NCI-H345 (cell line): ENCODE measurements around the gene CAMK1.
A peak's percentile ranks its signal among the peaks of the same experiment; 100 is the strongest.

ENCODE experiments used
- DNase-seq: peaks from one replicate; lab custom pipeline; 2025; lab: John Stamatoyannopoulos, UW

CAMK1 gene

DNA sequence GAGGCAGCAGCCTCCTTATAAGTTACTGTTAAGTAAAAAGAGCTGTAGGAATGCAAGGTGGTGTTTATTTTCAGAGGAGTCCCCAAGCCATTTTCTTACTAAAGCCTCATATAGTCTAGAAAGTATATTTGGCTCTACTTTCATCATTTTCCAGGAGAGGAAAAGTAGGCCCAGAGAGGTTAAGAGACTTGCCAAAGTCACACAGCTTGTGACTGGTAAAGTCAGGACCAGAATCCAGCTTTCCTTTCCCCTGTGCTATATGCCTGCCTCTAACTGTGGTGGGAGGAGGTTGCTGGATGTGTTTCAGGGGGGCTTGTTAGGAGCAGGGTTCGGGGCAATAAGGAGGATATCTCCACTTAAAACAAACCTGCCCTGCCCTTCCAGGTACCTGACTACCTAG, 27.2 kb downstream of the CAMK1 start:
- no peak for DNase-seq

DNA sequence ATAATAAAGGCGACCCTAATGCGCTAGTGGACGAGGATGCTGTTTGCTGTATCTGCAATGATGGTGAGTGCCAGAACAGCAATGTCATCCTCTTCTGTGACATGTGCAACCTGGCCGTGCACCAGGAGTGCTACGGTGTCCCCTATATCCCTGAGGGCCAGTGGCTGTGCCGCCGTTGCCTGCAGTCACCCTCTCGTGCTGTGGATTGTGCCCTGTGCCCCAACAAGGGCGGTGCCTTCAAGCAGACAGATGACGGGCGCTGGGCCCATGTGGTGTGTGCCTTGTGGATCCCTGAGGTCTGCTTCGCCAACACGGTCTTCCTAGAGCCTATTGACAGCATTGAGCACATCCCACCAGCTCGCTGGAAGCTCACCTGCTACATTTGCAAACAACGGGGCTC, 30.6 kb downstream of the CAMK1 start:
- no peak for DNase-seq

DNA sequence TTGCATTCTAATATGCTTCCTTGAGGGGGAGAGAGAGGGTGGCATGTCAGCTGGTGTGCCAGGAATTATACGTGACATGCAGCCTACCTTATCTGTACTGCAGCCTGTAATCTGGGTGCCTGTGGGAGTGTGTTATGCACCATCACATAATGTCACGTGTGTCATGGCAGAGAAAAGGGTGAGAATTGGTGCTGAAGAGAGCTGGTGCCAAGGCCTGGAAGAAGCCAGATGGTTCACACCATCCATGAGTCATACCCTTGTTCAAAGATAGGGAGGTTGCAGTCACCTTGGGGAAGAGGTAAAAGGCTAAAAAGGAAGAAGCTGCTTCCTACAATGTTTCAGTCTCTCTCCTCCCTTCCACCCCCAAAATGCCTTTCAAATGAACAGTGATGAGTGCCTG, 32.9 kb downstream of the CAMK1 start:
- DNase-seq = no peak

DNA sequence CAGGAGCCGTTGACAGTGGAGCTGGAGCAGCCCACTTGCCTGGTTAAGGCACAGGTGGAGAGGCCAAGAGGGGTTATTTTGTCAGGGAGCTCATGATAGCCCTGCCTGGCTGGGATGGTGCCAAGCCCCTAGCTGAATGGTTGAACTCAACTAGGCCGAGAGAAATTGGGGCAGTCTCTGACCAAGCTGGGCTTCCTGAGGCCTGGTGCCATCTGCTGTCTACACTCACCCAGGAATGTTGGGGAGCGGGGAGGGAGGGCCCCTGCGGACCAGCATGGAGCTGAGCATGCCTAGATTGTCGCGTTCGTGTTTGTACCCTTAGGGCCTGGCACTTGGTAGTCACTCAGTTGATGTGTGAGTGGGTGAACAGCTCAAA, 37.0 kb downstream of the CAMK1 start:
- no peak for DNase-seq

DNA sequence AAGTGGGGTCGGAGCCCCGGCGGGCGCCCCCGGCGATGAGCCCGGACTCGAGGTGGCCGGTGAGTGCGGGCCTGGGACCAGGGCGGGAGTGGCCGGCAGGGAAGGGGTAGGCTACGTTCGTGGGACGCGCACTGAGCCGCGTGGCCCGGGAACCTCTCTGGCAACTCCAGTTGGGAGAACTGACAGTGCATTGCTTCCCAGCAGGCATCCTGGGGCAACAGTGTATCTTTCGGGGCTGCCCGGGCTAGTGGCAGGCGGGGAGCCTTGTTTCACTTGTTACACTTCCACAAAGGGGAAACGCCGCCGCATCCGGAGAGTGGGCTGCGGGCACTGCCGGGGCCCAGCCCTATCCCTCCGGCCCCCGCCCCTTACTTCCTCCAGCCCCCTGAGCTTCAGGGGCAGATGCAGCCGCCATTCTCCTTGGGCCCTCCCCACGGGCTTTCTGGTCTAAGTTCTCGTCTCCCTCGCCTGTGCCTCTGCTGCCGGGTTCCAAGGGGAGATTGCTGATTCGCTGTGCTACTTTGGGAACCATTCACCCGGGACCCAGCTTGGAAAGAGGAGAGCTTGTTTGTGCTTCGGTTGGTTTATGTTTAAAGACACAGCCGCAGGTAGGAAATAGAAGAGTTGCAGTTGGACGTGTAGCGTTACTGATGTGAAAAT, 37.5 kb downstream of the CAMK1 start:
- no peak for DNase-seq

DNA sequence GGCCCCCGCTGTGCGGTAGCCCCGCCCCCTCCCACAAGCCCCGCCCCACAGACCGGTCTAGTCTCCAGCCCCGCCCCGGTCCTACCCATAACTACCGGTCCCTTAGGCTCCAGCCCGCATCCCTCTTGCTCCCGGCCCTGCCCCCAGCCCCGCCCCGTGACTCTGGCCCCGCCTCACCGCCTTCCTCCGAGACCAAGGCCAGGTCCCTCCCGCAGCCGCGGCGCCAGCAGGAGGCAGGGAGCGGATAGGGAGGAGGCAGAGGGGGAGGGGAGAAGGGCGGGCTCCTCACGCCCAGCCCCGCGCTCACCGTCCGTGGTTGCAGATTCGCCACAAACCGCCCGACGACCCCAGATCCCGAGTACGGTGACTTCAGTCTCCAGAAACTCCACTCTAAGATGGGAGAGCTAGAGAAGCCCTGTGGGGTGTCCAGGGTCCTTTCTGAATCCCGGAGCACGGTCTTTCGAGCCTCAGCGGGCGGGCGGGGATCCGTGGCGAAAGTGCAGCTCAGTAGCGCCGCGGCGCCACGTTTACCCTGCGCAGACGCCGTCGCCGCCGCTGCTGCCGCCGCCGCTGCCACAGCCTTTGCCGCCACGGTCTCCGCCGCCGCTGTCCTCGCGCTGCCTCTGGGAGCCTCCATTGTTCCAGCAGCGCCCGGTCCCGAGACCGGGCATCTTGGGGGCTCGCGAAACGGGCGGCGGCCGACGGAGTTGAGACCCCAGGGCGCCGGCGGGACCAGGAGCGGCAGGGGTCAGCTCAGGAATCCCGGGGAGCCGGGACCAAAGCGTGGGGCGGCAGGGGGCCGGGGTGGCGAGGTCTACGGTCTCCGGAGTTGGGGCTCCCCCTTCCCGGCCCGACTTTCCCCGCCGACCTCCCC, 38.3 kb downstream of the CAMK1 start, which contains the start of gene BRPF1:
BRPF1 (plus strand) TSS at position 530 of the 874 bp plus-strand sequence. CDS start 2,406 bp downstream, outside the sequence.
- DNase-seq = peak; percentile 97

DNA sequence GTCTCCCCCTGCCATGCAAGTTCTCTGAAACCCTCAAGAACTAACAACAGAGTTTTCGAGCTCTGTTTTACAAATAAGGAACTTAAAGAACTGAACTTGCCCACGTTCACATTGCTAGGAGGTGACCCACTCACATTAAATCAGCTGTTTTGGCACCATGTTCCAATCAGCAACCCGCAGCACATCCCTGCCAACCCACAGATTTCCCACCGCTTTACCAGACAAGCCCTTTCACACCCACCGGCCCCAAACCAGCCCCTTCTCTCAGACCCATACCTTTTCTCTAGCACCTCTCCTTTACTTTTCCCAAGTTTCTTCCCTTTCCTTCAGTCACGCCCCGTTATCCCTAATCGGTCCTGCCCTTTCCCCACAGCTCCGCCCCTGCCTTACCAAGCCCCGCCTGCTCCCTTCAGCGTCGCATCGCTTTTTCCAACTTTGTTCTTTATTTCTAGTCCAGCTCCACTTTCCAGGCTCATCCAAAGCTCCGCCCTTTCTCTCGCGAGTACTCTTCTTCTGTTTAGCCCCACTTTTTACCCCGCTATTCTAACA, 39.0 kb downstream of the CAMK1 start:
- DNase-seq = peak; percentile 83

DNA sequence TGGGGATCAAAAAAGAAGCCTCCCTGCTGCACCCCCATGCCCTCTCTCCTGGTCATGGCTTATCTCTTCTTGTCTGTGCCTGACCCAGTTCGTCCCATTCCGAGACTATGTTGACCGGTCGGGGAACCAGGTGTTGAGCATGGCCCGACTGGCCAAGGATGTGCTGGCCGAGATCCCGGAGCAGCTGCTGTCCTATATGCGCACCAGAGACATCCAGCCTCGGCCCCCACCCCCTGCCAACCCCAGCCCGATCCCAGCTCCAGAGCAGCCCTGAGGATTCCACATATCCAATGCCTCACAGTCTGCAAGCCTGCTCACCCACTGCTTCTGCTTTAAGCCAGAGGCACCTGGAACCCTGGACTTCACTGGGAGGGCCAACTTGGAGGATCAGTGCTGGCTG, 40.3 kb downstream of the CAMK1 start:
- no peak for DNase-seq

DNA sequence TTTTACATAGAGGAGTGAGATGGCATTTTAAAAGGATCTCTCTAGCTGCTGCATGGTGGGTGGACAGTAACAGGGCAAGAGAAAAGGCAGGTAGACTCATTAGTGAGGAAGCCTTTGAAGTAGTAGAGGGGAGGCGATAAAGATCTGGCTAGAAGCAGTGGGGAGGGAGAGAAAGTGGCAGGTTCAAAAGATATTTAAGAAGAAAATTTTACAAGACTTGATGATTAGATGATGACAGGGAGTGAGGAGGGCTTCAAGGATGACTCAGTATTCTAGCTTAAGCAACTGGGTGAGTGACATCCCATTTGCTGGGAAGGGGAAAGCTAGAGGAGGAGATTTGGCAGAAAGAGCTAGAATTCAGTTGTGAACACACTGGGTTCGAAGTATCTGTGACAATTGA, 42.0 kb downstream of the CAMK1 start:
- DNase-seq = no peak

DNA sequence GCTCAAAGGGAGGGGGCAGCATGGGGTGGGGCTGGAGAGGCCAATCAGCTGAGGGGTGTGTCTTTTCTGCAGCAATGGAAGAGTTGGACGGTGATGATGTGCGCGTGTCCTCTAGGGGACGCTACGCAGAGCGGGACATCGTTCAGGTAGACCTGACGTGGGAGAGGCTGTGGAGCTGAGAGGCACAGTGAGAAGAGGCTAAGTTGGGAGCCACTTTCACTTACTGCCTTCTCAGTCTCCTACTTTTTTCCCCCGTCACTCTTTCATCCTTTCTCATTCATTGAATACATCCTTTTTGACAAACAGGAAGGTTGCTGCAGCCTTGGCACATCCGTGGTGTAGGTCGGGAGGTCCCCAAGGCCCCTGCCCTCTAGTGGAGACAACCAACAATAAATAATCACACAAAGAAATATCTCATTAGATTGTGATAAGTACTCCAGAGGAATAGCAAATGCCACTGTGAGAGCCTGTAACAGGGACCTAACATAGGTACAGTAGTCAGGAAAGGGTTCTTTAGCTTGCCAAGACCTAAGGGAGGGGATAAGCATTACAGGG, 42.6 kb downstream of the CAMK1 start:
- DNase-seq = peak; percentile 13

DNA sequence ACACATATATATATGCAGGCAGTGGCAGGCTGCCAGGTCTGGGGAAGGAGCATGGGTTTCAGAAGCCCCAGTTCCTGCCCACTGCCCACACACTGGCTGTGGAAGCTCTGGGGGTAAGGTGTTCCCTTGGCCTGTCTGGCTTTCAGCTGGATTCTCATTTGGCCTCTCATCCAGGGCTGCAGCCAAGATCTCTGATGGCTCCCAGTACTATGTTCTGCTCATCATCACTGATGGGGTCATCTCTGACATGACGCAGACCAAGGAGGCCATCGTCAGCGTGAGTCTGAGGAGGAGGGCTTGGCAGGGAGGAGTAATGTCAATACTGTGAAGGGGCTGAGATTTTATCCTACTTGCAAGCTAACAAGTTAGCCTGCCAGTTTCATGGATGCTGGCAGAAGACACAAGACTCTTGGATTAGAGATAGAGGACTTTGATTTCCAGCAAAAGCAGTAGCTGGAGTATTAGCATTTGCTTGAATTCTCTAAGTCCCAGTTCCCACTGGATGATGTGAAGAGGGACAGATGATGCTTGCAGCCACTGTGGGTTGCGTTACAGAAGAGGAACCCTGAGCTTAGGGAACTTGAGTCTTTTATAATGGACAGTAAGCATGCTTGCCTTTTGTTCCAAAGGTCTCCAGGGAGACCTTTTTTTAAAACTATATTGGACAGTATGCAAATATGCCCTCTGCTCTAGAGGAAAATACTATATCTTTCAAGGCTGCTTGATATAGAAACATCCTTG, 43.8 kb downstream of the CAMK1 start:
- no peak for DNase-seq

DNA sequence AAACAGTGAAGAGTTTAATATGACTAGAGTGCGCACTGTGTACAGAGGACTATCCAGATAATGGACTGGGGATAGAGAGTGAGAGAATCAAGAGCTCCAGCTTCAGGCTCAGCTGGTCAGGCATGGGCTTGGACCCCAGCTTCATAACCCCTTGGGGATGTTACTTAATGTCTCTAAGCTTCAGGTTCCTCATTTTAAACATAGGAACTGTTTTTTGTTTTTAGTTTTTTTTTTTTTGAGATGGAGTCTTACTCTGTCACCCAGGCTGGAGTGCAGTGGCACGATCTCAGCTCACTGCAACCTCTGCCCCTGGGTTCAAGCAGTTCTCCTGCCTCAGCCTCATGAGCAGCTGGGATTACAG, 48.1 kb downstream of the CAMK1 start:
- DNase-seq = no peak

DNA sequence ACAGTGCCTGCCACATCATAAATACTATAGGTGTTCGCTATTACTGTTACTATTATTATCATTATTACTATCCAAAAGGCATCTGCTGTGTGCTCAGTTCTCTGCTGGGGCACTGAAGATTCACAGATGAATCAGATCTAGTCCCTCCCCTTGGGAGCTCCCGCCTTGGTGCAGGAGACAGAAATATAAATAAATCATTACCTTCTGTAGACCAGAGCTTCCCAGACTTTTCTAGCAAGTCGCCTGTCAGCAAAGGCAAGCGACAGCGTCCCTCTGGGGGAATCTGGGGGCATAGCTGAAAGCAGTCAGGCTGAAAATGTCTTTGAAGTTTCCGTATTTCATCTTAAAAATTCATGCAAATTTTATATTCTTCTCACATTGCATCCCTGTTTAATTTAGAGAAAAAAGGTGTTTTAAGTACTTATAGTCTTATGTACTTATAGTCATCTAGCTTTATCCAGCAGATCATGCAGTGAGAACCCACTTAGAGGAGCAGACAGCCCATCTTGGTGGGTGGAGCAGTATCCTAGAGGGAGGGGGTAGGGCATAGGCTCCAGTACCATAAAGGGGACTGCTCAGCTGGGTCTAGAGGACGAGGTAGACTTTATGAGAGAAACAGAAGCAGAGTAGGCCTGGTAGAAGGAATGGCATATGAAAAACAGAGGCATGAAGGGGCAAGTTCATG, 48.6 kb downstream of the CAMK1 start:
- DNase-seq = no peak

DNA sequence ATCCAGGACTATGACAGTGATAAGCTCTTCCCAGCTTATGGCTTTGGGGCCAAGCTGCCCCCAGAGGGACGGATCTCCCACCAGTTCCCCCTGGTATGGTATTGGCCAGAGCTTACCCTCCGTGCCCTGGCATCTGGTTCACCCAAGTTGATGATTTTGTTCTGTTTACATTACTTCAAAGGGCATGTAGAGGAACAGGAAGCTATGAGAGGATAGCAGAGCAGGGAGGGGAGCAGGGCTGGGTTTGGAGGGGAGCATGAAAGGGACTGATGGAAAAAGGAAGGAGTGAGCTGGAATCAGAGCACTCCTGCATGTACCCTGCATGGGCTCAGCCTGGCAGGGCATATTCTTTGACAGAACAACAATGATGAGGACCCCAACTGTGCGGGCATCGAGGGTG, 51.6 kb downstream of the CAMK1 start:
- no peak for DNase-seq

DNA sequence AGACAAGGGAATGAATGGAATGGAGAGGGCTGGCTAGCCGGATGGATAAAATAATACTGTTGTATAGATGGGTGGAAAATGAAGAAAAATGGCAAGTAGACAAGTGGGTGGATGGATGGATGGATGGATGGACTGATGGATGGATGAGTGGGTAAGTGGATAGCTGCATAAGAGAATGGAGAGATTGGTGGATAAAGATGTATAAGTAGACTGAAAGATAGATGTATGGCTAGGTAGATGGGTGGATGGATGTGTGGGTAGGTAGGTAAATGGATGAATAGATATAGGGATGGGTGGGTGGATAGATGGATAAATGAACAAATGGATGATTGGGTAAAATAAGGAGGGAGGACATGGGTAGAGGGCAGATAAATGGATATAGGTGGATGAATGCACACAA, 52.2 kb downstream of the CAMK1 start:
- DNase-seq = no peak

DNA sequence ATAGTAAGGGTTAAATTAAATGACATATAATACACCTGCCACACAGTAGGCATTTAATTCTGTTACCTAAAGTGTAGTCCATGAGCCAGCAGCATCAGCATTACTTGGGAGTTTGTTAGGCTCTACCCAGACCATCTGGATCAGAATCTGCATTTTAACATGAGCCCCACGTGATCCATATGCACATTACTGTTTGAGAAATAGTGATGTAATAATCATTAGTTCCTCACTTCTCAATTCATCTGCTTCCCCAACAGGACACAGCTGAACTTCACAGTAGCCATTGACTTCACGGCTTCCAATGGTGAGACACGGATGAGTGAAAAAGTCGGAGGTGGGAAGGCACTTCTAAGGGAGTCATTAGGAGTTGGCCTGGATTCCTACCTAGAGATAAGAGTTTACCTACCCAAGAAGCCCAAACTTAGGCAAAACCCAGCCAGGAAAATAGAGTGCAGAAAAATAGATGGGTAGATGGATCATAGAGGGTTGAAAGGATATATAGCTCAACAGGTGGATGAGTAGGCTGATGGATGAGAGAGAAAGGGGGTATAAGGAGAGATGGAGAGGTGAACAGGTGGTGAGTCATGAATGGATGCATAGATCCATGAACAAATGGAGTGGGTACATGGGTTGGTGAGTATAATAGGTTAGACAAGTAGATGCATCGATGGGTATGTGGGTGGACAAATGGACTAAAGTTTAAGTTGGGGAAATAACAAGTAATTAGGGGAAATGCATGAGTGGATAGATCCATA, 52.8 kb downstream of the CAMK1 start:
- DNase-seq = no peak

DNA sequence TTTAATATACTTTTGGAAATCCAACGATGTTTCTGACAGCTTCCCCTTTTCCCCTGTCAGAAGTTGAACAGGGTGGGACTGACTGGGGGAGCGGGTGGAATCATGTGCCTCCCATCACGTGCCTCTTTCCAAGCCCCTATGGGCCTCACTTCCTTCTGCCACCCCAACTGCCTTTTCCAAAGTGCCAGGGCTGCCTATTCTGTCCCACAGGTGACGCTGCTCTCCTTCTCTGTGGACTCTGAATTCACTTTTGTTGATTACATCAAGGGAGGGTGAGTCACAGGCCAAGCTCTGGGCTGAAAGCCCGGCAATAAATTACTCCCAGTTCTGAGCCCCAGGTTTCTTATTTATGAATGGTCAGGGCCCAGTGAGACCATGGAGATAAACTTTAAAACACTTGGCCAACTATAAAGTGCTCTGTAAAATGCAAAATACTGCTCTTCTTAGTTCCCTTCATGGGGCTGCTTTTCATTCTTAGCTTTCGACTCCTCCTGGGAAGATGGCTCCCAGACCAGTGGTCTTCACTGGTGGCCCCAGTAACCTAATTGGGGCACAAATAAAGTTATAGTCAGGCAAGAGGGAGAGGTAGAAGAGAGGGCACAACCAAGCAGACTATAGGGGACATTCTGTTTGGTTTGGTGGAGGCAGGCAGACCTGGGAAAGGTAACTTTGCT, 53.8 kb downstream of the CAMK1 start:
- DNase-seq = no peak

DNA sequence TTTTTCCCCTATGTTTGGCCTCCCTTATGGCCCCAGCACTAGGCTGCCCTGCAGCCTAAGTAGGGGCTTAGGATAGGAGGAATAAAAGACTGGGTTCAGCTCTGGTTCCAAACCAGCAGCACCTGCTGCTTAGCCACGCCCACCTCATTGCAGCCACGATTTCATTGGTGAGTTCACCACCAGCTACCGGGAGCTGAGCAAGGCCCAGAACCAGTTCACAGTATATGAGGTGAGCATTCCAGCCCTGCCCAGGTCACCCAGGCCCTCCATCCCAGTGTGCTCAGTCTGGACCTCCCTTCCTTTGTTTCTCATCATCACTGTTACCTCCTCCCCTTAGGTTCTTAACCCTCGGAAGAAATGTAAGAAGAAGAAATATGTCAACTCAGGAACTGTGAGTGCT, 54.6 kb downstream of the CAMK1 start:
- no peak for DNase-seq

DNA sequence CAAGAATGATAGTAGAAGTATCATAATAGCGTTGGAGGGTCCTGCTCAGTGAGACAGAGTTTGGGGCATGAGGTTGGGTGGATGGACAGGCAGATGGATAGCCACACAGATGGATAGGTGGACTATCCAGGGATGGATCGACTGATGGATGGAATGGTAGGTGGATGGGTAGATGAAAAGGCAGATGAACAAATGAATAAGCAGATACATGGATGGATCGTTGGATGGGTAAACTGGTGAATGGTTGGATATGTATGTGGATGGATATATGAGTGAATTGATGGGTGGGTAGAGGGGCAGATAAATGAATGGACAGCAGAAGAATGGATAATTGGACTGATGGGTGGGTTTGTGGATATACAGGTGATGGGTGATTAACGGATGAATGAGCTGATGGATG, 56.6 kb downstream of the CAMK1 start:
- no peak for DNase-seq

DNA sequence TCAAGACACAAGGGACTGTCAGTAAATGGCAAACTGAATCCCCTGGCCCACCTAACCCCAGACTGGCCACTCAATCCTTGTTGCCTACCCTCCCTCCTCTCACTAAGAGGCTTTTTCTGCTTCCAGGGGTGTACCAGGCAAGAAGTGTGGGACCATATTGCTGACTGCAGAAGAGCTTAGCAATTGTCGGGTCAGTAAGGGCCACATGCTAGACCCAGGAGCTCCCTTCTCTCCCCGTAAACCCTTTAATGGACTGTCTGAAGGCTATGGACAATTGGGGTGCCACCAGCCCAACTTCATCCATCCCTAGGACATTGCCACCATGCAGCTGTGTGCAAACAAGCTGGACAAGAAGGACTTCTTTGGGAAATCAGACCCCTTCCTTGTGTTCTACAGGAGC, 57.3 kb downstream of the CAMK1 start:
- no peak for DNase-seq
